ENCODE measurements around the gene EN1.

GRCh38 chr2:118857677-118858484 lies 10.4 kb upstream of the EN1 start:
- TF ChIP-seq CTCF (conservative IDR thresholded peaks at IDR 0.05 in 1 of 2, IDR thresholded peaks at IDR 0.05 in 1 of 2; ENCODE audit: low read depth in 1 of 2, low read length in 2 of 2) (no peak), EZH2 (IDR thresholded peaks at IDR 0.05; ENCODE audit: low read length, missing control alignments) (peak; percentile 79)

Data from fibroblast of lung (primary cell).